HEK293T (cell line): Measurements from ENCODE around the gene ZCCHC24.

ENCODE experiments used
- BHLHE40 ChIP-seq: fragments of 450-650 bp; IDR thresholded peaks from 2 replicates; pipeline ENCODE4 v1.6.1; 2016; ENCODE audit warnings: mild to moderate bottlenecking, moderate library complexity, borderline replicate concordance
- FOXA1 ChIP-seq: fragments of 450-650 bp; IDR thresholded peaks from 2 replicates; pipeline ENCODE4 v1.6.1; 2016; ENCODE audit warnings: mild to moderate bottlenecking
- FOXM1 ChIP-seq: fragments of 450-650 bp; IDR thresholded peaks from 2 replicates; pipeline ENCODE4 v1.6.1; 2017; ENCODE audit warnings: mild to moderate bottlenecking, borderline replicate concordance
- L3MBTL2 ChIP-seq: fragments of 450-650 bp; conservative IDR thresholded peaks from 2 replicates; pipeline ENCODE4 v1.6.1; 2016; ENCODE audit warnings: mild to moderate bottlenecking
- NFRKB ChIP-seq: fragments of 450-650 bp; IDR thresholded peaks from 2 replicates; pipeline ENCODE4 v1.6.1; 2016; ENCODE audit warnings: mild to moderate bottlenecking, moderate library complexity
- PKNOX1 ChIP-seq: fragments of 450-650 bp; IDR thresholded peaks from 2 replicates; pipeline ENCODE4 v1.6.1; 2016
- SP1 ChIP-seq: fragments of 450-650 bp; IDR thresholded peaks from 2 replicates; pipeline ENCODE4 v1.6.1; 2017
- SUZ12 ChIP-seq: fragments of 450-650 bp; IDR thresholded peaks from 2 replicates; pipeline ENCODE4 v1.6.1; 2016; ENCODE audit warnings: mild to moderate bottlenecking

- no peak for TF ChIP-seq FOXM1
- TF ChIP-seq PKNOX1 = no peak
- TF ChIP-seq BHLHE40 = no peak
- TF ChIP-seq SUZ12 = no peak
- no peak for TF ChIP-seq NFRKB
- TF ChIP-seq FOXA1 = no peak
- no peak for TF ChIP-seq L3MBTL2
- TF ChIP-seq SP1 = no peak
Measured at GRCh38 chr10:79472951-79473350, 27.5 kb upstream of the ZCCHC24 start.
